Glomerular visceral epithelial cell (primary cell): ENCODE results near the gene FOXA2.
"Not testable (repeated sequence)": the region's sequence is repeated elsewhere in the genome, so short reads cannot be mapped to it uniquely, and the experiment has no call there.

Source experiments
- DNase-seq: peaks from one replicate; pipeline ENCODE4 v3.0.0-alpha.2; 2016; ENCODE audit errors: extremely low spot score

FOXA2 gene

GRCh38 chr20:22584522-22584921, at the start of gene FOXA2:
FOXA2 (minus strand) TSS chr20:22584572; CDS start chr20:22584278, 294 bp downstream.
- no peak for DNase-seq

- DNase-seq, result no peak
These were observed 46.3 kb upstream of the FOXA2 start for GRCh38 chr20:22630701-22631100.

DNA sequence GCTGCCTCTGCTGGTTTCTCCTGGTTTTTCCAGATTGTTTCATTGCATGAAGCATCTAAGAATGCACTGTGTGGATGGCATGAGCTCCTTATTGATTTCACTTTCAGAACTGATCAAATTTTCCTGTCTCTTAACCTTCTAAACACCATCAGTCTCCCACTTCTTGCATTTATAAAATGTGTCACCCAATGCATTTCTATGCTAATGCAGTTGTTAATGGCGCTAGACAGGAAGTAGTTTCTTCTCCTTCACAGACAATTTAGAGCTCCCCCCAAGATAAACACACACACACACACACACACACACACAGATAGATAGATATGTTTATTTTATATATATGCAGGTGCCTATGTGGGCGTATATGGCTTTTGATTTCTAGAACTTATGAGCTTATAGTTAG, 45.6 kb upstream of the FOXA2 start:
- no peak for DNase-seq

GRCh38 chr20:22629447-22629846, 45.1 kb upstream of the FOXA2 start:
- no peak for DNase-seq

- DNase-seq, result no peak
These were observed 42.1 kb upstream of the FOXA2 start for GRCh38 chr20:22626496-22626895.

- DNase-seq, result peak; percentile 11
These were observed 38.8 kb upstream of the FOXA2 start for GRCh38 chr20:22623211-22623610.

DNA sequence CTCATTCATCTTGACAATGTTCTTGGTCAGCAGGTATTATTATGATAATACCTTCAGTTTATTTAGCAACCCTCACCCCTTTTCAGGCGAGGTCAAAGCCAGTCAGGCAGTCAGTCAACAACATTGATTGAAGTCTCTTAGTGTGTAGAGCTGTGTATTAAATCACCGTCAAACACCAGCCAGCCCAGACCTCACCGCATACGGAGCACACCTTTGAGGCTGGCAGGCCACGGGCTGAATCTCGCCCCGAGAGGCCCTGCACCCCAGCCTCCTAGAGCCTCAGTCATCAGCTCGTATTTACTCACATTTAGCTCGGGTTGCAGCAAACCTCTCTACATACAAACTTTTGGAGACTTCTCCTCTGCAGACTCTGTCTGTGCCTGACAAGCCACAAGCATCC, 36.0 kb upstream of the FOXA2 start:
- DNase-seq, result no peak

GRCh38 chr20:22619806-22620205, 35.4 kb upstream of the FOXA2 start:
- DNase-seq, result no peak

DNA sequence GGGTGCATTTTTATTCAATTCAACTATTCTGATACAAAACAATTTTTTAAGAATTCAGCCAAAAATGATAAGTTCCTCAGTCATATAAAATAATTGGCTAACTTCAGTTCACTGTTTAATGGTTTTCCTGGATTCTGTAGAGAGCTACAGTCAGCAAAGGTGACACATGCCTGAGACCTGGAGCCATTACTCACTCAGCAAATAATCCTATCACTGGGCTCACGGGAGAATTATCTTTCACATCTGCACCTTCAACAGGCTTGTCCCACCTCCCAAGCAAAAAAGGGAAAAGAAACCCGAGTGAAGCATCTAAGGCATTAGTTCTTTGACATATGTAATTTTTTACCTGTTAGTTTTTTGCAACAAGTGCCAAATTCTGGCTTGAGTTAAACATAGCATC, 34.9 kb upstream of the FOXA2 start:
- no peak for DNase-seq

- DNase-seq, result no peak
These were observed 32.8 kb upstream of the FOXA2 start for GRCh38 chr20:22617160-22617559.

- no peak for DNase-seq
These were observed 32.2 kb upstream of the FOXA2 start for GRCh38 chr20:22616551-22616950.

DNA sequence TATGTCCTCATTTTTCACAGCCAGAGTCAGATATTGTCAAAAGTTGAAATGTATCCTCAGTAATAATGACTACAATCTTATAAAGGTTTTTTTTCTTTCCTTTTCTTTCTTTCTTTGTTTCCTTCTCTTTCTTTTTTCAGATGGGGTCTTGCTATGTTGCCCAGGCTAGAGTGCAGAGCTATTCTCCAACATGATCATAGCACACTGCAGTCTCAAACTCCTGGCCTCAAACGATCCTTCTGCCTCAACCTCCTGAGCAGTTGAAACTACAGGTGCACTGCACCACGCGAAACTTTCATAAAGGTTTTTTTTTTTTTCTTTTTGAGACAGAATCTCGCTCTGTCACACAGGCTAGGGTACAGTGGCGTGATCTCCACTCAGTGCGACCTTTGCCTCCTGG, 31.1 kb upstream of the FOXA2 start:
- DNase-seq, result no peak

GRCh38 chr20:22611636-22612035, 27.3 kb upstream of the FOXA2 start:
- no peak for DNase-seq

DNA sequence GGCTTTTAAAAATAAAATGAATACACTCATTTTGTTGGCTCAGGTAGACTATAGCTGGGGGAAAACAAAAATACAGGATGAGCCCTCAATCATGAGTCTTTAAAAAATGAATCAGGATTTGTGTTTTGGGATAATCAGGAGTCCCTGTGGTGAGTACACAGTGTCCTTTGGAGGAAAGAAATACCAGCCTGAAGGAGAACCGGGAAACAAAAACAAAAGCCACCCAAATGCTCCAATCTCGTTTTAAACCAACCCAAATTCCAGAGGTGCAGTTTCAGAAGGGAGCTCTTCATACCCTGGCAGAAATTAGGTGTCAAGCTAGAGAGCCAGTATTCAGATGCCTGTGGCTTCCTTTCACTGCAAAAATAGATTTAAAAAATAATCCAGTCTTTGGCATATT, 23.3 kb upstream of the FOXA2 start:
- no peak for DNase-seq

GRCh38 chr20:22604815-22605214, 20.4 kb upstream of the FOXA2 start:
- no peak for DNase-seq

- no peak for DNase-seq
These were observed 17.2 kb upstream of the FOXA2 start for GRCh38 chr20:22601361-22602141.

DNA sequence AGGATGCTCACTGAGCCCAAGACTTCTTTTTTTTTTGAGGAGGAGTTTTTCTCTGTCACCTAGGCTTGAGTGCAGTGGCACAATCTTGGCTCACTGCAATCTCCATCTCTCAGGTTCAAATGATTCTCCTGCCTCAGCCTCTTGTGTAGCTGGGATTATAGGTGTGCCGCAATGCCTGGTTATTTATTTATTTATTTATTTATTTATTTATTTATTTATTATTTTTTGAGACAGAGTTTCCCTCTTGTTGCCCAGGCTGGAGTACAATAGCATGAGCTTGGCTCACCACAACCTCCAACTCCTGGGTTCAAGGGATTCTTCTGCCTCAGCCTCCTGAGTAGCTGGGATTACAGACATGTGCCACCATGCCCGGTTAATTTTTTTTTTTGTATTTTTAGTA, 14.9 kb upstream of the FOXA2 start:
- not testable (repeated sequence) for DNase-seq

- DNase-seq, result no peak
These were observed 12.9 kb upstream of the FOXA2 start for GRCh38 chr20:22597303-22597702.

- DNase-seq, result no peak
These were observed 6.3 kb upstream of the FOXA2 start for GRCh38 chr20:22590662-22591061.

DNA sequence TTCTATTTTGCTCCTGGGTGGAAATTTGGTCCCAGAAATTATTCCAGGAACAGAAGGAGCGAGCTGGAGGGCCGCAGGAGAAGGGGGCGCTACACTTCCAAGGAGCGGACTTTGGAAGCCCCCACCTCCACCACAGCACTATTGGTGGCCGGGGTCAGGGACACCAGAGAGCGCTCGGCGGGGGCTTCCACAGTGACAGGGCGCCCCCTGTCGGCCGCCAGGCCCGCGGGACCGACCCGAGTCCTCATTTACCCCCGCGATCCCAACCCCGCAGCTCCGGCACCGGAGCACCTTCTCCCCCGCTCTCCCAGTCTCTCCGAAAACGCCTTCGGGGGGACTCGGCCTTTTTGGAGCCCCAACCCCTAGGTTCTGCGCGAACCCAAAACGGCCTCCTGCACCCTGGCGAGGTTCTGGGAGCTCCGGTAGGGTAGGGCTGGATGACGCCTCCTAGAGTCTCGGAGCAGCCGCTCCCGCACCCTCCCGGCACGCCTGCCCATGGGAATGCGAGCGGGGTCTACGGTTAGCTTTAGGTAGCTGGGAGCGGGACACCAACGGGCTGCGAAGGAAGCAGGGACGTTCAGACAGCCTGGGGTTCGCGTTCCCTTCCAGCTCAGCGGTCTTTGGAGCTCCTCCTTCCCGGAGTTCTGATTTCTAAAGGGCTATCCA, 2.4 kb upstream of the FOXA2 start:
- DNase-seq, result peak; percentile 11

GRCh38 chr20:22585786-22586493, 1.6 kb upstream of the FOXA2 start:
- DNase-seq, result no peak

DNA sequence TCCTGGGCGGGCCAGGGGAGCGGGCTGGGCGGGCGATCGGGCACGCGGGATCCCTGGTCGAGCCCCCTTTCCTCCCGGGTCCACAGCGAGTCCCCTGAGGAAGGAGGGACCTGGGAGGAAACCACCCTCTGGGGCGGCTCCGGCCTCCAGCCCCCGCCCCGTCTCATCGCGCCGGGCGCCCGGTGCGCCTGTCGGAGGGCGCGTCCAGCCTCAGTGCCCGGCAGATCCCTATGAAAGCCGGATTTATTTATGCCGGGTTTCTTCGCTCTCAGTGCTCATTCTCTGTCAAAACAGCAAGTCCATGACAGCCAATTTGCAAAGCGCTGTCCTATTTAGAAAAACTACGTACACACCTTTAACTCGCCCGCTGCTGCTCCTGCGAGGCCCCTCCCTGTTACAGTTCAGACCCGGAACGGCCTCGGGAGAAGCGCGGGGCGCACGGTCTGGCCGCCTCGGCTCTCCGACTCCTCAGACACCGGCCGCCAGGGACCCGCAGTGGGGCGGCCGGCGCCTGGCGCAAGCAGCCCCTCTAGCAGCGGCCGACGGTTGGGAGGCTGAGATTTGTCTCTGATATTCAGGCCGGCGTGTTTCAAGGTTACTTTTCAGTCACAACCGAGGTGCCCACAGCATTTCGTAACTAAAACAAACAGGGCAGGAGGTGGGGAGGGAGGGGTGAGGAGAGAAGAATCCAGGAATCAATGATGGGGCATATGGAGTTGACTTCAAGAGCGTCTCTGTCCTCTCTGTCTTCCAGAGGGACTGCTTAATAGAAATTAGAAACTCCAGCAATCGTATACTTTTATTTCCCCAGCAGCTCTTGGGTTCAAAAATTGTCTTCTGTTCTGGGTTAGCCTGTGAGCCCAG, 782 bp upstream of the FOXA2 start:
- DNase-seq, result no peak
